ENCODE measurements around the gene CRB1.

DNA sequence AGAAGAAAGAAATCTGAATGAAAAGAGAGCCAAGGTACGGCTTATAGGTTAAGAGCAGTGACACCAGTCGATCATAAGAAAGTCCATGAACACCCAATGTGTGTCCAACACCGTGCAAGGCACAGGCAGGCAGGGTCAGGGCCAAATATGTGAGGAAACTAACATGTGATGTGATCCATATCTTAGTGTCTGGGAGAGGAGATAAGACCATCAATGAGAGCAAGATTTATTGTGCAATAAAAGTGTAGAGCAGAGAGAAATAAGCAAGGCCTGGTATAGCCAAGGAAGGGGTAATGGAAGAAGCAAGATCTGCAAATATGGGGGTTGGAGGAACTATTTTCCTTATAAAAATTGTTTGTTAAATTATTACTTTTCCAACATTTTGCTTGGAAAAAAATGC is 198.8 kb downstream of the CRB1 start:
- TF ChIP-seq GATA3 (IDR thresholded peaks at IDR 0.05; ENCODE audit: low read depth, low read length) (peak; percentile 79), GATA2 (IDR thresholded peaks at IDR 0.05; ENCODE audit: low read depth, low read length) (peak; percentile 80)
